GM12878 (cell line): ENCODE measurements around the gene PIP4K2A. TPM values are rescaled to one million over a fixed set of nuclear protein-coding genes. Genes with fewer than 3 reads are reported as not detected.
"Not testable (repeated sequence)": the region's sequence is repeated elsewhere in the genome, so short reads cannot be mapped to it uniquely, and the experiment has no call there.

Source experiments
- ATAC-seq: fragments of 200-7000 bp; cut with Tn5 transposase; 3 replicates; pipeline ENCODE4 v1.9.1; 2020; ENCODE audit warnings: mild to moderate bottlenecking, moderate library complexity
- BruUV-seq: library from RNA; stranded (reverse); fragments of 400-500 nt; replicated peaks from 2 replicates; lab custom pipeline; 2021; lab: Mats Ljungman, UMichigan
- CTCF ChIA-PET: fragments of 300-600 bp; sonication (Branson Sonifier 250); formaldehyde crosslinking; extraction: SDS; loops from one replicate; lab custom pipeline; 2021; ENCODE audit warnings: inconsistent platforms; lab: Yijun Ruan, JAX
- POLR2A ChIA-PET: fragments of 350-600 bp; formaldehyde crosslinking; extraction: SDS; loops from one replicate; lab custom pipeline; 2021; ENCODE audit warnings: inconsistent platforms; lab: Charles Lee
- RAD21 ChIA-PET: fragments of 300-600 bp; sonication (Branson Sonifier 250); formaldehyde crosslinking; loops from one replicate; lab custom pipeline; 2023; ENCODE audit warnings: antibody characterized with exemption; ENCODE audit not compliant: unreplicated experiment; lab: Charles Lee
- SMC1A ChIA-PET: fragments of 300-600 bp; sonication (Branson Sonifier 250); formaldehyde crosslinking; loops from one replicate; lab custom pipeline; 2023; ENCODE audit not compliant: unreplicated experiment, uncharacterized antibody; lab: Charles Lee
- DNase-seq: peaks from one replicate; pipeline ENCODE4 v3.0.0-alpha.2; 2011; ENCODE audit warnings: low read depth, low spot score
- FAIRE-seq: peaks from 3 replicates; lab custom pipeline; 2011; peaks lifted over from hg19 to GRCh38; lab: Jason Lieb, UNC
- H2AFZ ChIP-seq: 2 replicates; pipeline ENCODE4 v1.6.0; 2011; ENCODE audit warnings: low read depth, low read length, control low read depth; ENCODE audit not compliant: control insufficient read depth
- H3K27ac ChIP-seq: 2 replicates; pipeline ENCODE4 v1.5.1; 2011; ENCODE audit warnings: control low read depth; ENCODE audit not compliant: control insufficient read depth, insufficient read depth
- H3K27me3 ChIP-seq, 2 experiments: replicated peaks in 1 of 2; 2 replicates each; pipeline versions ENCODE4 v1.6.0 to v1.6.1; 2011; ENCODE audit warnings: low read length in 1 of 2; ENCODE audit not compliant: control insufficient read depth in 2 of 2, insufficient read depth in 2 of 2
- H3K36me3 ChIP-seq, 2 experiments: 2 replicates each; pipeline ENCODE4 v1.5.1; 2011; ENCODE audit warnings: low read length in 1 of 2; ENCODE audit not compliant: control insufficient read depth in 2 of 2, insufficient read depth in 2 of 2
- H3K4me1 ChIP-seq: 2 replicates; pipeline ENCODE4 v1.6.1; 2011; ENCODE audit warnings: mild to moderate bottlenecking, low read length, moderate library complexity, mixed read lengths; ENCODE audit not compliant: control insufficient read depth, insufficient read depth
- H3K4me2 ChIP-seq: 2 replicates; pipeline ENCODE4 v1.6.0; 2011; ENCODE audit warnings: control low read depth; ENCODE audit not compliant: control insufficient read depth, insufficient read depth
- H3K4me3 ChIP-seq: fragments of 200-600 bp; sonication (generic); 2 replicates; pipeline ENCODE4 v1.5.1; 2016
- H3K79me2 ChIP-seq: 2 replicates; pipeline ENCODE4 v1.6.0; 2011; ENCODE audit warnings: low read length; ENCODE audit not compliant: control insufficient read depth, insufficient read depth
- H3K9ac ChIP-seq: 2 replicates; pipeline ENCODE4 v1.8.0; 2011; ENCODE audit warnings: low read length, control low read depth, mixed read lengths; ENCODE audit not compliant: control insufficient read depth, insufficient read depth
- H3K9me3 ChIP-seq: replicated peaks from 3 replicates; pipeline ENCODE4 v1.5.1; 2011; ENCODE audit warnings: mild to moderate bottlenecking, low read length; ENCODE audit not compliant: control insufficient read depth, insufficient read depth
- H4K20me1 ChIP-seq: 2 replicates; pipeline ENCODE4 v1.6.0; 2011; ENCODE audit not compliant: control insufficient read depth, insufficient read depth
- BHLHE40 ChIP-seq, 2 experiments: fragments of 450-650 bp in 1 of 2; IDR thresholded peaks; 2 replicates each; pipeline ENCODE4 v1.6.1; 2011 to 2017; ENCODE audit warnings: low read depth in 2 of 2, borderline replicate concordance in 1 of 2, improper control_type of control experiment in 1 of 2, low read length in 1 of 2, mild to moderate bottlenecking in 1 of 2
- EED ChIP-seq: sonication (generic); IDR thresholded peaks from 2 replicates; pipeline ENCODE4 v1.6.1; 2016; ENCODE audit warnings: antibody characterized with exemption, low read depth
- ETV6 ChIP-seq, 2 experiments: fragments of 450-650 bp in 1 of 2; IDR thresholded peaks in 1 of 2; conservative IDR thresholded peaks in 1 of 2; 2 replicates each; pipeline ENCODE4 v1.6.1; 2014; ENCODE audit warnings: antibody characterized with exemption in 1 of 2, borderline replicate concordance in 1 of 2, low read depth in 1 of 2, mild to moderate bottlenecking in 1 of 2, moderate library complexity in 1 of 2
- JUNB ChIP-seq: IDR thresholded peaks from 2 replicates; pipeline ENCODE4 v1.6.1; 2016; ENCODE audit warnings: antibody characterized with exemption, mild to moderate bottlenecking
- WGBS: methylation state at CpG from one replicate; pipeline ENCODE4 v1.1.6; 2016; ENCODE audit warnings: low lambda C conversion rate; ENCODE audit not compliant: insufficient replicate concordance, insufficient coverage; ENCODE audit errors: missing lambda C conversion rate; 5-methylcytosine and 5-hydroxymethylcytosine counted together
- in situ Hi-C: fragments of 300-500 bp; cut with MboI; formaldehyde crosslinking; loops from 9 replicates; pipeline ENCODE4 v1.14.3; 2018; ENCODE audit warnings: mixed read lengths
- intact Hi-C: fragments of 100-400 bp; cut with micrococcal nuclease; formaldehyde crosslinking; loops from one replicate; pipeline ENCODE4 v1.14.2; 2022; ENCODE audit not compliant: unreplicated experiment
- polyA plus RNA-seq, 11 experiments: library from polyadenylated mRNA; depleted of rRNA in 4 of 11; unstranded in 6 of 11; stranded (reverse) in 5 of 11; fragments of >200 nt; fragmentation: Nextera tagmentation in 4 of 11; fragmentation: Illumina TruSeq in 1 of 11; extraction: Ambion mirVana in 4 of 11; extraction: Trizol in 1 of 11; gene quantifications; 1 replicate in 1 of 11; 2 replicates in 10 of 11; pipeline versions ENCODE4 v1.2.1 to v1.2.3, GENCODE V29; 2011 to 2016; ENCODE audit warnings: inconsistent platforms in 2 of 11, missing spikeins in 2 of 11, low read depth in 1 of 11
- total RNA-seq, 4 experiments: library from RNA; depleted of rRNA in 3 of 4; stranded (reverse); fragments of >200 nt in 3 of 4; fragmentation: Illumina TruSeq in 1 of 4; extraction: Trizol in 1 of 4; gene quantifications; 2 replicates each; pipeline versions ENCODE4 v1.2.1 to v1.2.3, GENCODE V29; 2013 to 2021

Gene PIP4K2A
- total and polyA plus RNA-seq, 10 of the 15 experiments (the other 5 are each of a cell fraction or from before 2014, with no cell fraction given): 54.3 to 139 (median 84.4) TPM

DNA sequence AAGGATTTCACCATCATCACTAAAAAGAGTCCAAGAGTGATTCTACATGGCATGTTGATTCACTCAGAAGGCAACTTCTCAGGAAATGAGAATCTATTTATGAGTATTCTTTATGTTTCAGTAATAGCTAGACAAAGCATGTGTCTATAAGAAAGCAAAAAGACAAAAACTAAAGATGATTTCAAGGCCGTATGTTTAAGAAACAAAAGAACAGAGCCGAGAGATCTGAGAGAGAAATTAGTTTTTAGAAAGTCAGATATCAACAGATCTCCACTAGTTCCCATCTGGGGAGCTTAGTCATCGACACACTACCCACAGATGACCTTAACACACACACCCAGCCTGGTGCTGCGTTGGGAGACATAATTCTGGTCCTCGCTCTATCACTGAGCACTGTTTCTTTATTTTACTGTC, 21.0 kb downstream of the PIP4K2A start:
- no peak for TF ChIP-seq BHLHE40 (IDR thresholded peaks at IDR 0.05; ENCODE audit: borderline replicate concordance in 1 of 2, low read depth in 2 of 2, low read length in 1 of 2)
- no peak for TF ChIP-seq EED
- TF ChIP-seq ETV6 (conservative IDR thresholded peaks at IDR 0.05 in 1 of 2, IDR thresholded peaks at IDR 0.05 in 1 of 2; ENCODE audit: borderline replicate concordance in 1 of 2, low read depth in 1 of 2): peak in 1 of 2 experiments; percentile 32; a peak in 1 of 4 replicates
- peak; percentile 64 for TF ChIP-seq JUNB
- TF ChIP-seq, all 136 proteins: peak for 2
- H2AFZ ChIP-seq: no peak overlapping the region; the same call in 1 of the 2 replicates
- SMC1A ChIA-PET: interaction anchor here (0.6 to 4.5 kb wide), 13 partner anchors 9 to 595 kb away, joined by 3 to 56 read pairs (median 4); no protein-coding TSS in a partner anchor
- POLR2A ChIA-PET: interaction anchor here (0.6 to 0.9 kb wide), 3 partner anchors 11 to 74 kb away, joined by 3 to 6 read pairs (median 3); no protein-coding TSS in a partner anchor
- H3K9me3 ChIP-seq: peaks cover 5% of the 10 kb centered on the region; the same call in 2 of the 3 replicates
- peak overlapping the region; percentile 56 for H3K4me2 ChIP-seq
- no peak overlapping the region; the same call in 1 of the 2 replicates for H3K4me3 ChIP-seq
- no peaks in the 10 kb centered on the region for H3K27me3 ChIP-seq
- RAD21 ChIA-PET: interaction anchor here (0.9 to 1.7 kb wide), 6 partner anchors 9 to 74 kb away, joined by 3 to 6 read pairs (median 4); no protein-coding TSS in a partner anchor
- FAIRE-seq (no peak), ATAC-seq (peak; percentile 45), DNase-seq (no peak)
- H4K20me1 ChIP-seq: no peaks in the 10 kb centered on the region
- H3K36me3 ChIP-seq: no peaks in the 10 kb centered on the region; a peak in 3 of 4 replicates
- H3K4me1 ChIP-seq: peaks cover 25% of the 10 kb centered on the region
- intact Hi-C loops: no loop called here
- in situ Hi-C loops: no loop called here
- H3K79me2 ChIP-seq: peaks cover 100% of the 10 kb centered on the region
- CTCF ChIA-PET: interaction anchor here (1.2 to 2.0 kb wide), 3 partner anchors 8 to 17 kb away, joined by 3 to 5 read pairs (median 4); no protein-coding TSS in a partner anchor
- H3K9ac ChIP-seq: peak overlapping the region; percentile 19; the same call in 1 of the 2 replicates
- WGBS: 1% methylated on average over 5 of the region's 5 CpGs
- peak overlapping the region; percentile 63 for H3K27ac ChIP-seq
- BruUV-seq: no TSS peak

DNA sequence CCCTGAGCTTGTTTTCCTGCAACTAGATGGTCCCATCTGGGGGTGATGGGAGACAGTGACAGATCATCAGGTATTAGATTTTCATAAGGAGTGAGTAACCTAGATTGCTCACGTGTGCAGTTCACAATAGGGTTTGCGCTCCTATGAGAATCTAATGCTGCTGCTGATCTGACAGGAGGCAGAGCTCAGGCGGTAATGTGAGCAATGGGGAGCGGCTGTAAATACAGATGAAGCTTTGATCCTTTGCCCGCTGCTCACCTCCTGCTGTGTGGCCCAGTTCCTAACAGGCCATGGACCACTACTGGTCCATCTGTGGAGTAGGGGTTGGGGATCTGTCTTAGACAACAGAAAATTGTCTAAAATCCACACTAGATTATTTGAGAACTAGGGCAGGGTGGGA, 22.3 kb downstream of the PIP4K2A start:
- ChIA-PET POLR2A (interaction anchor here (0.8 to 2.7 kb wide), 4 partner anchors 9 to 16 kb away, joined by 3 to 21 read pairs (median 4); no protein-coding TSS in a partner anchor), CTCF (interaction anchor here (1.1 to 2.6 kb wide), 7 partner anchors 9 to 43 kb away, joined by 3 to 10 read pairs (median 4); no protein-coding TSS in a partner anchor), RAD21 (interaction anchor here (0.9 to 3.0 kb wide), 8 partner anchors 9 to 92 kb away, joined by 3 to 14 read pairs (median 6); no protein-coding TSS in a partner anchor), SMC1A (interaction anchor here (0.9 to 4.5 kb wide), 14 partner anchors 9 to 87 kb away, joined by 3 to 56 read pairs (median 6); no protein-coding TSS in a partner anchor)
- Histone ChIP-seq H3K4me1 (peaks cover 25% of the 10 kb centered on the region), H3K79me2 (peaks cover 100% of the 10 kb centered on the region)
- BruUV-seq, H2AFZ ChIP-seq, H3K4me3 ChIP-seq, ATAC-seq, FAIRE-seq, H3K4me2 ChIP-seq, DNase-seq, intact Hi-C loops, H4K20me1 ChIP-seq, in situ Hi-C loops, H3K36me3 ChIP-seq, H3K27me3 ChIP-seq, H3K9ac ChIP-seq, H3K9me3 ChIP-seq, H3K27ac ChIP-seq: not testable (repeated sequence)
- WGBS: 92% methylated on average over 5 of the region's 5 CpGs
